Panc1 (cell line): ENCODE results near the gene DNAJC22. TPM values are rescaled to one million over a fixed set of nuclear protein-coding genes. Genes with fewer than 3 reads are reported as not detected.
A peak's percentile ranks its signal among the peaks of the same experiment; 100 is the strongest.

Source experiments
- ATAC-seq: fragments of 200-7000 bp; cut with Tn5 transposase; 2 replicates; pipeline ENCODE4 v1.9.1; 2020; ENCODE audit warnings: mild to moderate bottlenecking, moderate library complexity
- BruUV-seq: library from RNA; stranded (reverse); fragments of 400-500 nt; replicated peaks from 2 replicates; lab custom pipeline; 2021; lab: Mats Ljungman, UMichigan
- CTCF ChIA-PET: fragments of 300-600 bp; sonication (Branson Sonifier 250); formaldehyde crosslinking; loops from one replicate; lab custom pipeline; 2022; ENCODE audit warnings: antibody characterized with exemption; lab: Charles Lee
- POLR2A ChIA-PET: fragments of 300-600 bp; sonication (Branson Sonifier 250); formaldehyde crosslinking; loops from one replicate; lab custom pipeline; 2022; ENCODE audit warnings: antibody characterized with exemption; lab: Charles Lee
- DNase-seq: peaks from one replicate; pipeline ENCODE4 v3.0.0-alpha.2; 2010; ENCODE audit warnings: low read depth, low spot score
- H3K27ac ChIP-seq: 2 replicates; pipeline ENCODE4 v1.5.1; 2011; ENCODE audit warnings: mild to moderate bottlenecking, low read length, inconsistent platforms
- H3K27me3 ChIP-seq: fragments of 200-500 bp; sonication (Bioruptor generic); 2 replicates; pipeline ENCODE4 v1.6.0; 2014; ENCODE audit warnings: low read length, inconsistent platforms; ENCODE audit not compliant: control insufficient read depth, insufficient read depth
- H3K36me3 ChIP-seq: fragments of 200-500 bp; sonication (Bioruptor generic); 2 replicates; pipeline ENCODE4 v1.5.1; 2014; ENCODE audit warnings: inconsistent platforms, mild to moderate bottlenecking, low read length, moderate library complexity; ENCODE audit not compliant: control insufficient read depth, insufficient read depth
- H3K4me1 ChIP-seq: 2 replicates; pipeline ENCODE4 v1.5.1; 2011; ENCODE audit warnings: inconsistent platforms, mild to moderate bottlenecking, low read length, moderate library complexity; ENCODE audit not compliant: control insufficient read depth, insufficient read depth
- H3K4me3 ChIP-seq, 2 experiments: 2 replicates each; pipeline ENCODE4 v1.5.1; 2011 to 2012; ENCODE audit warnings: low read depth in 2 of 2, low read length in 2 of 2, mild to moderate bottlenecking in 2 of 2, inconsistent platforms in 1 of 2, moderate library complexity in 1 of 2
- H3K9me3 ChIP-seq: fragments of 200-500 bp; sonication (Bioruptor generic); 2 replicates; pipeline ENCODE4 v1.5.1; 2014; ENCODE audit warnings: low read depth, mild to moderate bottlenecking, inconsistent platforms, low read length, moderate library complexity; ENCODE audit not compliant: control insufficient read depth, insufficient read depth
- CTCF ChIP-seq: fragments of 450-650 bp; IDR thresholded peaks from 2 replicates; pipeline ENCODE4 v1.5.1; 2017; ENCODE audit warnings: mild to moderate bottlenecking
- POLR2AphosphoS5 ChIP-seq: IDR thresholded peaks from 2 replicates; pipeline ENCODE4 v1.6.1; 2012; ENCODE audit warnings: mild to moderate bottlenecking, low read depth, low read length, moderate library complexity
- REST ChIP-seq, 2 experiments: IDR thresholded peaks; 2 replicates each; pipeline ENCODE4 v1.6.1; 2011 to 2012; ENCODE audit warnings: low read depth in 2 of 2, control low read depth in 1 of 2, low read length in 1 of 2, mild to moderate bottlenecking in 1 of 2, moderate library complexity in 1 of 2; ENCODE audit not compliant: insufficient read depth in 1 of 2
- SIN3A ChIP-seq: IDR thresholded peaks from 2 replicates; pipeline ENCODE4 v1.6.1; 2012; ENCODE audit warnings: low read depth, mild to moderate bottlenecking, low read length, moderate library complexity, borderline replicate concordance; ENCODE audit not compliant: insufficient read depth
- TCF7L2 ChIP-seq: IDR thresholded peaks from 2 replicates; pipeline ENCODE4 v1.6.1; 2011; ENCODE audit warnings: mild to moderate bottlenecking, low read depth, low read length, inconsistent platforms
- in situ Hi-C: cut with HindIII; loops from 2 replicates; pipeline ENCODE4 v1.10.0; 2016; ENCODE audit warnings: low sequenced_read_pairs, low pct_unique_long_range_greater_than_20kb
- intact Hi-C: fragments of 100-400 bp; cut with micrococcal nuclease; formaldehyde crosslinking; loops from one replicate; pipeline ENCODE4 v1.10.0; 2022; ENCODE audit not compliant: unreplicated experiment
- total RNA-seq: library from RNA; stranded (reverse); gene quantifications from one replicate; pipeline ENCODE4 v1.2.1, GENCODE V29; 2021; ENCODE audit not compliant: unreplicated experiment

DNAJC22 gene
- total RNA-seq, 1 experiment from 2014 or later, result 1.9 TPM

- ATAC-seq, result peak; percentile 51
- Histone ChIP-seq H3K36me3 (no peaks in the 10 kb centered on the region), H3K27ac (no peak overlapping the region), H3K9me3 (no peaks in the 10 kb centered on the region), H3K27me3 (no peaks in the 10 kb centered on the region; the same call in 1 of the 2 replicates), H3K4me1 (peaks cover 20% of the 10 kb centered on the region), H3K4me3 (peak overlapping the region; percentile 8 to 31; a peak in 2 of 4 replicates)
- ChIA-PET POLR2A (no interaction called here), CTCF (interaction anchor here (0.5 to 2.1 kb wide), 6 partner anchors 11 to 58 kb away, joined by 3 to 19 read pairs (median 3); no protein-coding TSS in a partner anchor)
- no TSS peak for BruUV-seq
- peak; percentile 39 for DNase-seq
- in situ Hi-C loops (no loop called here), intact Hi-C loops (no loop called here)
- peak; percentile 96 for TF ChIP-seq CTCF
- no peak for TF ChIP-seq TCF7L2
Measured at GRCh38 chr12:49342066-49342913, 4.4 kb upstream of the DNAJC22 start.

GRCh38 chr12:49342914-49343731 lies 3.6 kb upstream of the DNAJC22 start:
- Histone ChIP-seq H3K27ac (no peak overlapping the region), H3K4me3 (peak overlapping the region; percentile 7 to 31; a peak in 2 of 4 replicates), H3K4me1 (peaks cover 22% of the 10 kb centered on the region)

More at GRCh38 chr12:49342914-49343731, 3.6 kb upstream of the DNAJC22 start:
- no peaks in the 10 kb centered on the region; the same call in 1 of the 2 replicates for H3K27me3 ChIP-seq
- intact Hi-C loops (no loop called here), in situ Hi-C loops (no loop called here)
- no peak for ATAC-seq
- ChIA-PET POLR2A (no interaction called here), CTCF (interaction anchor here (0.5 to 2.1 kb wide), 4 partner anchors 11 to 54 kb away, joined by 3 to 19 read pairs (median 4); no protein-coding TSS in a partner anchor)
- no peaks in the 10 kb centered on the region for H3K9me3 ChIP-seq
- TF ChIP-seq CTCF, result no peak
- TF ChIP-seq REST (IDR thresholded peaks at IDR 0.05; ENCODE audit: insufficient read depth in 1 of 2, low read depth in 2 of 2, low read length in 1 of 2), result no peak
- no peak for TF ChIP-seq SIN3A
- TF ChIP-seq TCF7L2, result no peak
- no peak for TF ChIP-seq POLR2AphosphoS5
- no TSS peak for BruUV-seq
- no peaks in the 10 kb centered on the region for H3K36me3 ChIP-seq
- DNase-seq, result no peak
